Stimulated activated CD4-positive, alpha-beta T cell treated with anti-CD3 and anti-CD28 coated beads, TNF-alpha, amount 100 ng/mL, for 1 hour (primary cell): ENCODE data around the gene ALPK3.

ENCODE experiments used
- DNase-seq, 3 donors: peaks; one replicate each; pipeline ENCODE4 v3.0.0-alpha.2; 2020; ENCODE audit warnings: low read depth in 3 of 3, low spot score in 1 of 3

ALPK3 gene

GRCh38 chr15:84816694-84817465 is at the start of gene ALPK3:
TSS of gene ALPK3 (plus strand) at chr15:84817356. CDS start at chr15:84817453, 97 bp downstream.
- DNase-seq = no peak

- no peak for DNase-seq
These were observed 45.1 kb upstream of the ALPK3 start for GRCh38 chr15:84772031-84772430.

GRCh38 chr15:84772467-84772866 is 44.7 kb upstream of the ALPK3 start:
- DNase-seq = no peak

- no peak for DNase-seq
These were observed 43.4 kb upstream of the ALPK3 start for GRCh38 chr15:84773716-84774115.

- DNase-seq = no peak
These were observed 41.2 kb upstream of the ALPK3 start for GRCh38 chr15:84775867-84776449.

- DNase-seq = no peak
These were observed 39.0 kb upstream of the ALPK3 start for GRCh38 chr15:84778194-84778593.

GRCh38 chr15:84780492-84780891 is 36.7 kb upstream of the ALPK3 start:
- no peak for DNase-seq

- DNase-seq = no peak
These were observed 35.7 kb upstream of the ALPK3 start for GRCh38 chr15:84781495-84781894.

GRCh38 chr15:84782346-84782745 is 34.8 kb upstream of the ALPK3 start:
- no peak for DNase-seq

- DNase-seq = no peak
These were observed 33.5 kb upstream of the ALPK3 start for GRCh38 chr15:84783493-84784251.

GRCh38 chr15:84784262-84784661 is 32.9 kb upstream of the ALPK3 start:
- DNase-seq = no peak

- no peak for DNase-seq
These were observed 32.1 kb upstream of the ALPK3 start for GRCh38 chr15:84785053-84785452.

GRCh38 chr15:84788500-84788899 is 28.7 kb upstream of the ALPK3 start:
- no peak for DNase-seq

- DNase-seq = no peak
These were observed 27.4 kb upstream of the ALPK3 start for GRCh38 chr15:84789762-84790161.

GRCh38 chr15:84790676-84791075 is 26.5 kb upstream of the ALPK3 start:
- DNase-seq = no peak

- DNase-seq = no peak
These were observed 25.4 kb upstream of the ALPK3 start for GRCh38 chr15:84791763-84792162.

GRCh38 chr15:84793431-84794161 is 23.6 kb upstream of the ALPK3 start:
- DNase-seq = no peak

- DNase-seq = no peak
These were observed 23.0 kb upstream of the ALPK3 start for GRCh38 chr15:84794162-84794547.

GRCh38 chr15:84795186-84795585 is 22.0 kb upstream of the ALPK3 start:
- DNase-seq = no peak

- DNase-seq = no peak
These were observed 19.9 kb upstream of the ALPK3 start for GRCh38 chr15:84797212-84797611.

- no peak for DNase-seq
These were observed 19.4 kb upstream of the ALPK3 start for GRCh38 chr15:84797801-84798200.
